ENCODE results near the gene PNLDC1.
"Not testable (repeated sequence)": the region's sequence is repeated elsewhere in the genome, so short reads cannot be mapped to it uniquely, and the experiment has no call there.

Gene PNLDC1

GRCh38 chr6:159778542-159779103, 21.5 kb upstream of the PNLDC1 start:
- no peak for TF ChIP-seq CTCF (conservative IDR thresholded peaks at IDR 0.05; ENCODE audit: control insufficient read depth, insufficient read depth, low read depth, low read length)
- H3K4me3 ChIP-seq (ENCODE audit: control insufficient read depth, low read depth, low read length) = no peak overlapping the region
- DNase-seq (ENCODE audit: low read depth) = no peak

GRCh38 chr6:159788276-159788675, 11.8 kb upstream of the PNLDC1 start:
- peak overlapping the region; percentile 94 for H3K4me3 ChIP-seq (ENCODE audit: control insufficient read depth, low read depth, low read length)
- no peak for DNase-seq (ENCODE audit: low read depth)
- TF ChIP-seq CTCF (conservative IDR thresholded peaks at IDR 0.05; ENCODE audit: control insufficient read depth, insufficient read depth, low read depth, low read length) = no peak

- DNase-seq (ENCODE audit: low read depth) = peak; percentile 43
- no peak for TF ChIP-seq CTCF (conservative IDR thresholded peaks at IDR 0.05; ENCODE audit: control insufficient read depth, insufficient read depth, low read depth, low read length)
- peak overlapping the region; percentile 94 for H3K4me3 ChIP-seq (ENCODE audit: control insufficient read depth, low read depth, low read length)
Measured at GRCh38 chr6:159788753-159789376, 11.2 kb upstream of the PNLDC1 start.

- DNase-seq (ENCODE audit: low read depth) = peak; percentile 100
- peak within 1 kb of the TSS; percentile 94 for H3K4me3 ChIP-seq (ENCODE audit: control insufficient read depth, low read depth, low read length)
- no peak for TF ChIP-seq CTCF (conservative IDR thresholded peaks at IDR 0.05; ENCODE audit: control insufficient read depth, insufficient read depth, low read depth, low read length)
Measured at GRCh38 chr6:159789377-159790148, 10.5 kb upstream of the PNLDC1 start, which contains the start of gene TCP1. Gene TCP1 (minus strand): TSS chr6:159789602. CDS start chr6:159789468, 134 bp downstream.

- TF ChIP-seq CTCF (conservative IDR thresholded peaks at IDR 0.05; ENCODE audit: control insufficient read depth, insufficient read depth, low read depth, low read length) = no peak
- H3K4me3 ChIP-seq (ENCODE audit: control insufficient read depth, low read depth, low read length) = peak within 1 kb of the TSS; percentile 94
- peak; percentile 98 for DNase-seq (ENCODE audit: low read depth)
Measured at GRCh38 chr6:159790149-159790955, 9.7 kb upstream of the PNLDC1 start, which contains the start of gene MRPL18. Gene MRPL18 (plus strand): TSS chr6:159790467. CDS start chr6:159790588, 121 bp downstream.

GRCh38 chr6:159790956-159791598, 9.0 kb upstream of the PNLDC1 start:
- no peak for TF ChIP-seq CTCF (conservative IDR thresholded peaks at IDR 0.05; ENCODE audit: control insufficient read depth, insufficient read depth, low read depth, low read length)
- DNase-seq (ENCODE audit: low read depth) = no peak

GRCh38 chr6:159794976-159795375, 5.1 kb upstream of the PNLDC1 start:
- H3K4me3 ChIP-seq (ENCODE audit: control insufficient read depth, low read depth, low read length); DNase-seq (ENCODE audit: low read depth): not testable (repeated sequence)

More at GRCh38 chr6:159790956-159791598, 9.0 kb upstream of the PNLDC1 start:
- H3K4me3 ChIP-seq (ENCODE audit: control insufficient read depth, low read depth, low read length) = peak overlapping the region; percentile 94
